SK-N-SH treated with all-trans-retinoic acid at 6 μM for 48 hours (cell line): ENCODE results near the gene ALOX15.

ENCODE experiments used
- ATAC-seq: fragments of 200-7000 bp; cut with Tn5 transposase; 3 replicates; pipeline ENCODE4 v1.9.1; 2020; ENCODE audit warnings: mild to moderate bottlenecking, moderate library complexity
- ARNTL ChIP-seq: fragments of 450-650 bp; formaldehyde crosslinking; IDR thresholded peaks from 2 replicates; pipeline ENCODE4 v1.5.0; 2020; ENCODE audit warnings: low read depth, mild to moderate bottlenecking, moderate library complexity, borderline replicate concordance
- CSRNP3 ChIP-seq: fragments of 250-450 bp; sonication (Bioruptor Pico); IDR thresholded peaks from 2 replicates; pipeline ENCODE4 v1.5.1; 2021; ENCODE audit warnings: mild to moderate bottlenecking, moderate library complexity
- ESRRG ChIP-seq: fragments of 250-450 bp; sonication (Bioruptor Pico); IDR thresholded peaks from 2 replicates; pipeline ENCODE4 v1.6.1; 2021; ENCODE audit warnings: mild to moderate bottlenecking
- GLIS3 ChIP-seq: fragments of 250-450 bp; sonication (Bioruptor Pico); IDR thresholded peaks from 2 replicates; pipeline ENCODE4 v1.5.0; 2020; ENCODE audit warnings: mild to moderate bottlenecking, moderate library complexity
- ISL1 ChIP-seq: fragments of 250-450 bp; sonication (Bioruptor Pico); IDR thresholded peaks from 2 replicates; pipeline ENCODE4 v2.1.2; 2022; ENCODE audit warnings: mild to moderate bottlenecking, moderate library complexity
- OSR1 ChIP-seq: fragments of 250-450 bp; sonication (Bioruptor Pico); IDR thresholded peaks from 2 replicates; pipeline ENCODE4 v1.8.0; 2022; ENCODE audit warnings: moderate library complexity, mild to moderate bottlenecking, inconsistent platforms
- PATZ1 ChIP-seq: fragments of 250-450 bp; sonication (Bioruptor Pico); IDR thresholded peaks from 2 replicates; pipeline ENCODE4 v1.8.0; 2020; ENCODE audit warnings: mild to moderate bottlenecking, moderate library complexity, borderline replicate concordance
- POU6F1 ChIP-seq: fragments of 250-450 bp; sonication (Bioruptor Pico); IDR thresholded peaks from 2 replicates; pipeline ENCODE4 v1.8.0; 2021; ENCODE audit warnings: low read depth, mild to moderate bottlenecking, moderate library complexity, borderline replicate concordance
- PPARA ChIP-seq: fragments of 250-450 bp; sonication (Bioruptor Pico); IDR thresholded peaks from 2 replicates; pipeline ENCODE4 v1.5.0; 2020; ENCODE audit warnings: mild to moderate bottlenecking, borderline replicate concordance
- RARB ChIP-seq: fragments of 250-450 bp; sonication (Bioruptor Pico); IDR thresholded peaks from 2 replicates; pipeline ENCODE4 v1.8.0; 2021; ENCODE audit warnings: mild to moderate bottlenecking, moderate library complexity
- SNAI2 ChIP-seq: fragments of 250-450 bp; sonication (Bioruptor Pico); IDR thresholded peaks from 2 replicates; pipeline ENCODE4 v1.5.0; 2020; ENCODE audit warnings: mild to moderate bottlenecking, moderate library complexity
- TCF4 ChIP-seq: fragments of 250-450 bp; sonication (Bioruptor Pico); IDR thresholded peaks from 2 replicates; pipeline ENCODE4 v1.8.0; 2021; ENCODE audit warnings: mild to moderate bottlenecking, moderate library complexity, borderline replicate concordance
- TOX ChIP-seq: fragments of 250-450 bp; sonication (Bioruptor Pico); IDR thresholded peaks from 2 replicates; pipeline ENCODE4 v1.8.0; 2021; ENCODE audit warnings: mild to moderate bottlenecking, moderate library complexity, borderline replicate concordance
- TSHZ2 ChIP-seq: fragments of 250-450 bp; sonication (Bioruptor Pico); IDR thresholded peaks from 2 replicates; pipeline ENCODE4 v1.5.0; 2020; ENCODE audit warnings: mild to moderate bottlenecking, moderate library complexity
- ZC3H10 ChIP-seq: fragments of 250-450 bp; sonication (Bioruptor Pico); IDR thresholded peaks from 2 replicates; pipeline ENCODE4 v1.5.1; 2021; ENCODE audit warnings: mild to moderate bottlenecking, moderate library complexity
- ZFP3 ChIP-seq: fragments of 250-450 bp; sonication (Bioruptor Pico); IDR thresholded peaks from 2 replicates; pipeline ENCODE4 v1.5.0; 2020; ENCODE audit warnings: mild to moderate bottlenecking, moderate library complexity
- ZFP30 ChIP-seq: fragments of 450-650 bp; formaldehyde crosslinking; IDR thresholded peaks from 2 replicates; pipeline ENCODE4 v1.5.0; 2022; ENCODE audit warnings: mild to moderate bottlenecking, moderate library complexity
- ZNF565 ChIP-seq: fragments of 450-650 bp; formaldehyde crosslinking; conservative IDR thresholded peaks from 2 replicates; pipeline ENCODE4 v1.5.0; 2020; ENCODE audit warnings: low read depth, mild to moderate bottlenecking, moderate library complexity
- ZNF70 ChIP-seq: fragments of 450-650 bp; formaldehyde crosslinking; IDR thresholded peaks from 2 replicates; pipeline ENCODE4 v1.5.0; 2020; ENCODE audit warnings: mild to moderate bottlenecking, moderate library complexity
- ZNF8 ChIP-seq: fragments of 450-650 bp; formaldehyde crosslinking; IDR thresholded peaks from 2 replicates; pipeline ENCODE4 v1.5.0; 2020; ENCODE audit warnings: mild to moderate bottlenecking, moderate library complexity
- TF ChIP-seq, protein P1 (sequence below): fragments of 250-450 bp; sonication (Bioruptor Pico); IDR thresholded peaks from 2 replicates; pipeline ENCODE4 v1.5.1; 2020; ENCODE audit warnings: low read depth, mild to moderate bottlenecking, moderate library complexity

Gene ALOX15

DNA sequence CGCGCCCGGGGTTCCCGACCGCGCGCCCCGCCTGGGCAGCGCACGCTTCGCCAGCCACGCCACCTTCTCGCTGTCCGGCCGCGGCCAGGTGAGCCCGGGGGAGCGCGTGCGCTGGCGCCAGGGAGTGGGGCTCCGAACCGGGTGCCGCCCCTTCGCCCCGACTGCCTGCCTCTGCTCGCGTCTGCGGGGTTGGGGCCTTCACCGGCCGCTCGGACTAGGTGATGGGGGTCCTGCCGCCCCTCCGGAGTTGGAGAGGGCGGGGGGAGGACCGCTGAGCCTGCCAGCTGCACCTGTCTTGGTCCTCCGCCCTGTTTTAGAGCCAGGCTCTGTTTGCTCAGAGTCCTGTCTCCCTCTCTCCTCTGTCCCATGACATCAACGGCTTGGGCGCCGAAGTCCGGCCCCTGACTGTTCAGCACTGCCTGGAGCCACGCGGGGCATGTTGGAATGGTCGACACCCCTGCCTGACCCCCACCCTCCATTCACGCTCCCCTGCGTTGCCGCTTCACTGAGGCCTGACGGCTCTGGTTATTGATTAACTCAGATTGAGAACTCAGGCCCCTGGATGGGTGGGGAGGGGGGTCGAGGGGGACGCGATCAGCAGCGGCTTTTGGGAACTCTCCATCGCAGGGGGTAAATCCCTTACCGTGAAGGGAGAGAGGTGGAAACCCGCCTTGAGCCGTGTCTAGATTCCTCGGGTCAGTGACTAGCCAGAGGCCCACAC is 56.4 kb downstream of the ALOX15 start:
- TF ChIP-seq PATZ1 (CRISPR knock-in tag) (no peak), ZC3H10 (CRISPR knock-in tag) (no peak), PPARA (CRISPR knock-in tag) (no peak), ZFP3 (CRISPR knock-in tag) (no peak), ESRRG (CRISPR knock-in tag) (no peak), SNAI2 (CRISPR knock-in tag) (no peak)

DNA sequence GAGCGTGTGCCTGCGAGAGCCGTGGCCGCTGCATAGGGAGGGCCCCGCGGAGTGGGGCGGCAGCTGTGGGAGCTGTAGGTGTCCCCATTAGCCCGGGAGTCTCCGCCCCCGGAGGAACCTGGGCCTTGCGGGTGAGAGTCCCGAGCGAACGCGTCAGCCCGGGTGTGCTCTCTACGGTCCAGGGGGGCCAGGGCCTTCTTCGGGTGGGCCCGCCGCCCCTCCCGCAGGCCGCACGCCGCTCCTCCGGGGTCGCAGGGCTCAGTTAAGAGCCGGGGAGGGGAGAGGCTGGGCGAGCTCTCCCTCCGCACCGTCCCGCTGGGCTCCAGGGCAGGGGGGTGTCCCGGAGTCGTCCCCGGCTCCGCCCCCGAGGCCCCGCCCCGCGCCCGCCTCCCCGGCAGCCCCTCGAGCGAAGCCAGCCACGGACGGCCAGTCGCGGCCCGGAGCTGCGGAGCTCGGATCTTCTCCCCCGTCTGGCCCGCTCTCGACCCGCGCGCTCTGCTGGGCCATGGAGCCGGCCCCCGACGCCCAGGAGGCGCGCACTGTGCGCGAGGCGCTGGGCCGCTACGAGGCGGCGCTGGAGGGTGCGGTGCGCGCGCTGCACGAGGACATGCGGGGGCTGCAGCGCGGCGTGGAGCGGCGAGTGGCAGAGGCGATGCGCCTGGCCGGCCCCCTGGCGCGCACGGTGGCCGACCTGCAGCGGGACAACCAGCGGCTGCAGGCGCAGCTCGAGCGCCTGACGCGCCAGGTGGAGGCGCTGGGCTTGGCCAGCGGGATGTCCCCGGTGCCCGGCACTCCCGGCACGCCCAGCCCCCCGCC is 57.2 kb downstream of the ALOX15 start, which contains the start of gene SMTNL2:
Gene SMTNL2 (plus strand): TSS at position 429 of the 816 bp plus-strand sequence. CDS start 77 bp downstream, at position 506.
- TF ChIP-seq ZNF565 (CRISPR knock-in tag) (no peak), TOX (CRISPR knock-in tag) (no peak), ZFP30 (CRISPR knock-in tag) (no peak), ZNF8 (CRISPR knock-in tag) (no peak), PPARA (CRISPR knock-in tag) (no peak), TCF4 (CRISPR knock-in tag) (no peak)
- peak; percentile 7; the same call in 2 of the 3 replicates for ATAC-seq

More for the DNA sequence above, 56.4 kb downstream of the ALOX15 start:
- no peak for ATAC-seq

GRCh38 chr17:4583782-4584100 is 57.7 kb downstream of the ALOX15 start:
- no peak for TF ChIP-seq ZNF565 (CRISPR knock-in tag)
- TF ChIP-seq ZNF8 (CRISPR knock-in tag) = no peak
- no peak for TF ChIP-seq CSRNP3
- TF ChIP-seq TOX (CRISPR knock-in tag) = no peak
- TF ChIP-seq ISL1 (CRISPR knock-in tag) = no peak
- TF ChIP-seq ZNF70 (CRISPR knock-in tag) = no peak
- peak; percentile 75 for ATAC-seq

DNA sequence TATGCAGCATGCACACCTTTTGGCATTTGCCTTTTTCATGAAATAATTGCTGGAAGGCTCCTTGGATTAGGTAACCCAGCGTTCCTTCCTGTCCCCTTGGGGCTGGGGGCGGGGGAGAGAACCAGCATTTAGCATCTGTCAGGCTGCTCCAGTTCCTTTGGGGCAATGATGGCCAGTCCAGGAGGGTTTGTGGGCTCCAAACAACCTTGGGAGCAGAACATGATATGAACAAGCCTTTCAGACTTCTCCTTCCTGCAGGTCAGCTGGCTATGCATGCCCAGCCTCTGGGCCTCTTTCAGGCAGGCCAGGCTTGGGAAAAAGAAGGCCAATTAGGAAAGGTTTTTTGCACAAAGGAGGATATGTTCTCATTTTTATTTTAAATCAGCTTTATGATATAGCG is 58.3 kb downstream of the ALOX15 start:
- TF ChIP-seq, protein P1, sequence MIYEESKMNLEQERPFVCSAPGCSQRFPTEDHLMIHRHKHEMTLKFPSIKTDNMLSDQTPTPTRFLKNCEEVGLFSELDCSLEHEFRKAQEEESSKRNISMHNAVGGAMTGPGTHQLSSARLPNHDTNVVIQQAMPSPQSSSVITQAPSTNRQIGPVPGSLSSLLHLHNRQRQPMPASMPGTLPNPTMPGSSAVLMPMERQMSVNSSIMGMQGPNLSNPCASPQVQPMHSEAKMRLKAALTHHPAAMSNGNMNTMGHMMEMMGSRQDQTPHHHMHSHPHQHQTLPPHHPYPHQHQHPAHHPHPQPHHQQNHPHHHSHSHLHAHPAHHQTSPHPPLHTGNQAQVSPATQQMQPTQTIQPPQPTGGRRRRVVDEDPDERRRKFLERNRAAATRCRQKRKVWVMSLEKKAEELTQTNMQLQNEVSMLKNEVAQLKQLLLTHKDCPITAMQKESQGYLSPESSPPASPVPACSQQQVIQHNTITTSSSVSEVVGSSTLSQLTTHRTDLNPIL (CRISPR knock-in tag) = no peak
- no peak for TF ChIP-seq SNAI2 (CRISPR knock-in tag)
- TF ChIP-seq TOX (CRISPR knock-in tag) = no peak
- TF ChIP-seq ZNF70 (CRISPR knock-in tag) = no peak
- no peak for TF ChIP-seq ARNTL (CRISPR knock-in tag)
- TF ChIP-seq RARB (CRISPR knock-in tag) = no peak
- TF ChIP-seq ZC3H10 (CRISPR knock-in tag) = no peak
- no peak for TF ChIP-seq OSR1
- no peak for TF ChIP-seq TSHZ2 (CRISPR knock-in tag)
- no peak for TF ChIP-seq ESRRG (CRISPR knock-in tag)
- no peak for TF ChIP-seq ZNF565 (CRISPR knock-in tag)
- TF ChIP-seq POU6F1 (CRISPR knock-in tag) = no peak
- no peak for TF ChIP-seq ZNF8 (CRISPR knock-in tag)
- no peak for TF ChIP-seq ISL1 (CRISPR knock-in tag)
- no peak for TF ChIP-seq PPARA (CRISPR knock-in tag)
- no peak for TF ChIP-seq TCF4 (CRISPR knock-in tag)
- no peak for TF ChIP-seq GLIS3 (CRISPR knock-in tag)
- TF ChIP-seq PATZ1 (CRISPR knock-in tag) = no peak
- no peak for ATAC-seq
